HEK293 (cell line): ENCODE data around the gene SUCO.

ENCODE experiments used
- CTCF ChIA-PET: fragments of 350-600 bp; formaldehyde crosslinking; extraction: SDS; loops from one replicate; lab custom pipeline; 2021; ENCODE audit warnings: antibody characterized with exemption; lab: Yijun Ruan, JAX
- POLR2A ChIA-PET: fragments of 300-600 bp; formaldehyde crosslinking; extraction: SDS; loops from one replicate; lab custom pipeline; 2020; ENCODE audit warnings: antibody characterized with exemption, inconsistent platforms; lab: Yijun Ruan, JAX
- H3K27ac ChIP-seq: fragments of 200-500 bp; sonication (Bioruptor generic); 2 replicates; pipeline ENCODE4 v1.5.1; 2014; ENCODE audit warnings: low read depth, low read length, control low read depth, inconsistent platforms; ENCODE audit errors: extremely low read depth
- H3K36me3 ChIP-seq, 2 experiments: fragments of 200-500 bp in 1 of 2; sonication (Bioruptor generic) in 1 of 2; 1 replicate in 1 of 2; 2 replicates in 1 of 2; pipeline ENCODE4 v1.5.1; 2014 to 2017; ENCODE audit warnings: inconsistent platforms in 2 of 2, low read length in 2 of 2; ENCODE audit not compliant: control insufficient read depth in 2 of 2, insufficient read depth in 1 of 2
- H3K4me1 ChIP-seq: fragments of 200-500 bp; sonication (Bioruptor generic); 2 replicates; pipeline ENCODE4 v1.5.1; 2014; ENCODE audit warnings: mild to moderate bottlenecking, low read length, inconsistent platforms; ENCODE audit not compliant: control insufficient read depth, insufficient read depth
- H3K4me3 ChIP-seq: 2 replicates; pipeline ENCODE4 v1.5.1; 2011; ENCODE audit warnings: low read depth, mild to moderate bottlenecking, control low read depth, low read length, moderate library complexity
- H3K9me3 ChIP-seq: fragments of 200-500 bp; sonication (Bioruptor generic); 2 replicates; pipeline ENCODE4 v1.5.1; 2014; ENCODE audit warnings: low read depth, low read length, inconsistent platforms; ENCODE audit not compliant: control insufficient read depth, insufficient read depth
- EGR2 ChIP-seq: fragments of 450-650 bp; formaldehyde crosslinking; IDR thresholded peaks from 2 replicates; pipeline ENCODE4 v1.5.1; 2016; ENCODE audit warnings: low read depth, missing biosample characterization, missing genetic modification characterization
- HOXC10 ChIP-seq: sonication (generic); formaldehyde crosslinking; IDR thresholded peaks from 2 replicates; pipeline ENCODE4 v1.8.1; 2023; ENCODE audit warnings: mild to moderate bottlenecking, missing genetic modification reagents
- OVOL3 ChIP-seq: fragments of 450-650 bp; formaldehyde crosslinking; IDR thresholded peaks from 2 replicates; pipeline ENCODE4 v1.5.1; 2016; ENCODE audit warnings: missing biosample characterization, missing genetic modification characterization
- WT1 ChIP-seq: fragments of 450-650 bp; formaldehyde crosslinking; IDR thresholded peaks from 2 replicates; pipeline ENCODE4 v1.5.1; 2016; ENCODE audit warnings: missing biosample characterization, missing genetic modification characterization
- ZFHX2 ChIP-seq: fragments of 450-650 bp; formaldehyde crosslinking; conservative IDR thresholded peaks from 2 replicates; pipeline ENCODE4 v1.5.1; 2016; ENCODE audit warnings: missing biosample characterization, missing genetic modification characterization
- ZNF140 ChIP-seq: fragments of 450-650 bp; formaldehyde crosslinking; IDR thresholded peaks from 2 replicates; pipeline ENCODE4 v1.5.1; 2016; ENCODE audit warnings: missing biosample characterization, missing genetic modification characterization
- ZNF24 ChIP-seq: fragments of 450-650 bp; formaldehyde crosslinking; IDR thresholded peaks from 2 replicates; pipeline ENCODE4 v1.5.1; 2016; ENCODE audit warnings: missing biosample characterization, missing genetic modification characterization
- ZNF292 ChIP-seq: fragments of 450-650 bp; formaldehyde crosslinking; IDR thresholded peaks from 2 replicates; pipeline ENCODE4 v1.5.1; 2016; ENCODE audit warnings: low read depth, missing biosample characterization, missing genetic modification characterization, borderline replicate concordance
- ZNF391 ChIP-seq: fragments of 450-650 bp; formaldehyde crosslinking; IDR thresholded peaks from 2 replicates; pipeline ENCODE4 v1.5.1; 2016; ENCODE audit warnings: low read depth, missing biosample characterization, missing genetic modification characterization, borderline replicate concordance
- ZNF510 ChIP-seq: fragments of 450-650 bp; formaldehyde crosslinking; IDR thresholded peaks from 2 replicates; pipeline ENCODE4 v1.5.1; 2018; ENCODE audit warnings: mild to moderate bottlenecking, missing genetic modification characterization, missing biosample characterization; ENCODE audit not compliant: insufficient replicate concordance
- ZNF514 ChIP-seq: fragments of 450-650 bp; formaldehyde crosslinking; IDR thresholded peaks from 2 replicates; pipeline ENCODE4 v1.5.1; 2016; ENCODE audit warnings: missing biosample characterization, missing genetic modification characterization
- ZNF548 ChIP-seq: fragments of 450-650 bp; formaldehyde crosslinking; IDR thresholded peaks from 2 replicates; pipeline ENCODE4 v1.5.1; 2016; ENCODE audit warnings: missing biosample characterization, missing genetic modification characterization
- ZNF560 ChIP-seq: fragments of 450-650 bp; formaldehyde crosslinking; IDR thresholded peaks from 2 replicates; pipeline ENCODE4 v1.5.1; 2017; ENCODE audit warnings: missing biosample characterization, missing genetic modification characterization, borderline replicate concordance
- ZNF571 ChIP-seq: fragments of 450-650 bp; formaldehyde crosslinking; IDR thresholded peaks from 2 replicates; pipeline ENCODE4 v1.5.0; 2017; ENCODE audit warnings: missing biosample characterization, missing genetic modification characterization
- ZNF623 ChIP-seq: fragments of 450-650 bp; formaldehyde crosslinking; IDR thresholded peaks from 2 replicates; pipeline ENCODE4 v1.5.1; 2016; ENCODE audit warnings: missing biosample characterization, missing genetic modification characterization
- ZNF629 ChIP-seq: fragments of 450-650 bp; formaldehyde crosslinking; IDR thresholded peaks from 2 replicates; pipeline ENCODE4 v1.5.1; 2017; ENCODE audit warnings: missing biosample characterization, missing genetic modification characterization
- ZNF677 ChIP-seq: fragments of 450-650 bp; IDR thresholded peaks from 2 replicates; pipeline ENCODE4 v1.5.0; 2018; ENCODE audit warnings: missing biosample characterization, mild to moderate bottlenecking, missing genetic modification characterization, moderate library complexity
- ZNF768 ChIP-seq: fragments of 450-650 bp; formaldehyde crosslinking; IDR thresholded peaks from 2 replicates; pipeline ENCODE4 v1.5.1; 2018; ENCODE audit warnings: missing biosample characterization, mild to moderate bottlenecking, missing genetic modification characterization
- ZNF791 ChIP-seq: fragments of 450-650 bp; formaldehyde crosslinking; IDR thresholded peaks from 2 replicates; pipeline ENCODE4 v1.5.1; 2016; ENCODE audit warnings: missing biosample characterization, missing genetic modification characterization
- ZXDB ChIP-seq: fragments of 450-650 bp; formaldehyde crosslinking; IDR thresholded peaks from 2 replicates; pipeline ENCODE4 v1.5.1; 2016; ENCODE audit warnings: missing biosample characterization, missing genetic modification characterization
- TF ChIP-seq, protein P1 (sequence below): fragments of 450-650 bp; formaldehyde crosslinking; IDR thresholded peaks from 2 replicates; pipeline ENCODE4 v1.5.1; 2016; ENCODE audit warnings: missing biosample characterization, missing genetic modification characterization
- TF ChIP-seq, protein P2 (sequence below): fragments of 450-650 bp; formaldehyde crosslinking; IDR thresholded peaks from 2 replicates; pipeline ENCODE4 v1.5.1; 2017; ENCODE audit warnings: missing biosample characterization, mild to moderate bottlenecking, missing genetic modification characterization, moderate library complexity
- TF ChIP-seq, protein P3 (sequence below): fragments of 450-650 bp; formaldehyde crosslinking; IDR thresholded peaks from 2 replicates; pipeline ENCODE4 v1.5.1; 2016; ENCODE audit warnings: missing biosample characterization, missing genetic modification characterization
- TF ChIP-seq, protein P4 (sequence below): fragments of 450-650 bp; formaldehyde crosslinking; IDR thresholded peaks from 2 replicates; pipeline ENCODE4 v1.5.1; 2016; ENCODE audit warnings: missing biosample characterization, missing genetic modification characterization
- TF ChIP-seq, protein P5 (sequence below): fragments of 450-650 bp; formaldehyde crosslinking; IDR thresholded peaks from 2 replicates; pipeline ENCODE4 v1.5.1; 2016; ENCODE audit warnings: missing biosample characterization, missing genetic modification characterization
- TF ChIP-seq, protein P6 (sequence below): fragments of 450-650 bp; formaldehyde crosslinking; IDR thresholded peaks from 2 replicates; pipeline ENCODE4 v1.5.1; 2016; ENCODE audit warnings: missing biosample characterization, missing genetic modification characterization, borderline replicate concordance

Gene SUCO

DNA sequence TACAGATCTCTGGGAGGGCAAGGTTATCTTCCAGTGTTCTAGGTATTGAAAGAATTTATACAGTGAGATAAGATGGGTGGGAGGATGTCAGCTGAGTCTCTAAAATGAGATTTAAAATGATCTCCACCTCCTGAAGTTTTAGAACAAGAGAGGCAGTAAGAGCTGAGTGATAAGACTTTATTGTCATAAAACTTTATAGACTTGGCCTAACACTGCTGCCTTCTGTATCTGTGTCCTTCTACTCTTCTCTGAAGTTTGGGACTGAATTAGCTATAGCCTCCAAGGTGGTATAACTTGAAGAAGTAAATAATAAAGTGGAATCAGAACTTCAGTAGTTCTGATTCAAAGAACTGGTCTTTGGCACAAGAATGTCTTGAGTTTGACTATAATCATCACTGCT lies 48.3 kb downstream of the SUCO start (continued):
- TF ChIP-seq, protein P1, sequence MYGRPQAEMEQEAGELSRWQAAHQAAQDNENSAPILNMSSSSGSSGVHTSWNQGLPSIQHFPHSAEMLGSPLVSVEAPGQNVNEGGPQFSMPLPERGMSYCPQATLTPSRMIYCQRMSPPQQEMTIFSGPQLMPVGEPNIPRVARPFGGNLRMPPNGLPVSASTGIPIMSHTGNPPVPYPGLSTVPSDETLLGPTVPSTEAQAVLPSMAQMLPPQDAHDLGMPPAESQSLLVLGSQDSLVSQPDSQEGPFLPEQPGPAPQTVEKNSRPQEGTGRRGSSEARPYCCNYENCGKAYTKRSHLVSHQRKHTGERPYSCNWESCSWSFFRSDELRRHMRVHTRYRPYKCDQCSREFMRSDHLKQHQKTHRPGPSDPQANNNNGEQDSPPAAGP (tag by site-specific recombination) = no peak
- no peak for TF ChIP-seq ZNF391 (tag by site-specific recombination)
- no peak for TF ChIP-seq HOXC10 (CRISPR knock-in tag)
- no peak for TF ChIP-seq ZNF623 (tag by site-specific recombination)
- TF ChIP-seq, protein P2, sequence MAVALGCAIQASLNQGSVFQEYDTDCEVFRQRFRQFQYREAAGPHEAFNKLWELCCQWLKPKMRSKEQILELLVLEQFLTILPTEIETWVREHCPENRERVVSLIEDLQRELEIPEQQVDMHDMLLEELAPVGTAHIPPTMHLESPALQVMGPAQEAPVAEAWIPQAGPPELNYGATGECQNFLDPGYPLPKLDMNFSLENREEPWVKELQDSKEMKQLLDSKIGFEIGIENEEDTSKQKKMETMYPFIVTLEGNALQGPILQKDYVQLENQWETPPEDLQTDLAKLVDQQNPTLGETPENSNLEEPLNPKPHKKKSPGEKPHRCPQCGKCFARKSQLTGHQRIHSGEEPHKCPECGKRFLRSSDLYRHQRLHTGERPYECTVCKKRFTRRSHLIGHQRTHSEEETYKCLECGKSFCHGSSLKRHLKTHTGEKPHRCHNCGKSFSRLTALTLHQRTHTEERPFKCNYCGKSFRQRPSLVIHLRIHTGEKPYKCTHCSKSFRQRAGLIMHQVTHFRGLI (tag by site-specific recombination) = no peak
- TF ChIP-seq ZNF24 (tag by site-specific recombination) = no peak
- no peak for TF ChIP-seq WT1 (tag by site-specific recombination)
- TF ChIP-seq, protein P3, sequence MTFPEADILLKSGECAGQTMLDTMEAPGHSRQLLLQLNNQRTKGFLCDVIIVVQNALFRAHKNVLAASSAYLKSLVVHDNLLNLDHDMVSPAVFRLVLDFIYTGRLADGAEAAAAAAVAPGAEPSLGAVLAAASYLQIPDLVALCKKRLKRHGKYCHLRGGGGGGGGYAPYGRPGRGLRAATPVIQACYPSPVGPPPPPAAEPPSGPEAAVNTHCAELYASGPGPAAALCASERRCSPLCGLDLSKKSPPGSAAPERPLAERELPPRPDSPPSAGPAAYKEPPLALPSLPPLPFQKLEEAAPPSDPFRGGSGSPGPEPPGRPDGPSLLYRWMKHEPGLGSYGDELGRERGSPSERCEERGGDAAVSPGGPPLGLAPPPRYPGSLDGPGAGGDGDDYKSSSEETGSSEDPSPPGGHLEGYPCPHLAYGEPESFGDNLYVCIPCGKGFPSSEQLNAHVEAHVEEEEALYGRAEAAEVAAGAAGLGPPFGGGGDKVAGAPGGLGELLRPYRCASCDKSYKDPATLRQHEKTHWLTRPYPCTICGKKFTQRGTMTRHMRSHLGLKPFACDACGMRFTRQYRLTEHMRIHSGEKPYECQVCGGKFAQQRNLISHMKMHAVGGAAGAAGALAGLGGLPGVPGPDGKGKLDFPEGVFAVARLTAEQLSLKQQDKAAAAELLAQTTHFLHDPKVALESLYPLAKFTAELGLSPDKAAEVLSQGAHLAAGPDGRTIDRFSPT (tag by site-specific recombination) = no peak
- TF ChIP-seq ZNF677 (tag by site-specific recombination) = no peak
- TF ChIP-seq, all 188 proteins: peak for 0

DNA sequence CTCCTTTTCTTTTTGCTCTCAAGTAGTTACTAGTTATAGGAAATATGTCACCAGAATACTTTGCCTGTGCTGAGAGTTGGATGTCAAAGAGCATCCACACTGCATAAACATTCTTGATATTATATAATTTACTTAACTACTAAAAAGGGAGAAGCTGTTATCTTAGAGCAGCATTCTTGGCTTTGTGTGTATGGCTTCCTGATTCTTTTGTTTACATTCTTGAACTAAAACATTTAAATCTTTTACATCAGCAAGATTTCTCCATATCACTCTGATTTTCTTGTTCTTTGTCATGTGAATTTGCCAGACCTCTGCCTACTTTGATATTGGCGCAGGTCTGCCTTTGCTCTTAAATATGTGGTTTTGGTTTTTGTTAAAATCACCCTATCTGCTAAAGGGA lies 48.8 kb downstream of the SUCO start:
- Histone ChIP-seq H3K4me1 (no peaks in the 10 kb centered on the region), H3K36me3 (peaks cover 0 to 10% of the 10 kb centered on the region in 2 experiments; a peak in 2 of 3 replicates), H3K27ac (no peak overlapping the region), H3K9me3 (no peaks in the 10 kb centered on the region), H3K4me3 (no peak overlapping the region)
- ChIA-PET POLR2A (no interaction called here), CTCF (interaction anchor here (1.2 kb wide), 1 partner anchor 28 kb away, joined by 3 read pairs; no protein-coding TSS in a partner anchor)
- TF ChIP-seq OVOL3 (tag by site-specific recombination) (no peak), ZNF768 (tag by site-specific recombination) (no peak), ZNF514 (tag by site-specific recombination) (no peak), ZNF791 (tag by site-specific recombination) (no peak), ZNF629 (tag by site-specific recombination) (no peak), ZNF548 (tag by site-specific recombination) (no peak), ZNF140 (tag by site-specific recombination) (no peak), ZFHX2 (tag by site-specific recombination) (no peak), ZNF292 (tag by site-specific recombination) (no peak), ZXDB (tag by site-specific recombination) (no peak), ZNF571 (tag by site-specific recombination) (no peak), ZNF560 (no peak), EGR2 (no peak), ZNF391 (tag by site-specific recombination) (no peak), ZNF510 (no peak)
- TF ChIP-seq, protein P4, sequence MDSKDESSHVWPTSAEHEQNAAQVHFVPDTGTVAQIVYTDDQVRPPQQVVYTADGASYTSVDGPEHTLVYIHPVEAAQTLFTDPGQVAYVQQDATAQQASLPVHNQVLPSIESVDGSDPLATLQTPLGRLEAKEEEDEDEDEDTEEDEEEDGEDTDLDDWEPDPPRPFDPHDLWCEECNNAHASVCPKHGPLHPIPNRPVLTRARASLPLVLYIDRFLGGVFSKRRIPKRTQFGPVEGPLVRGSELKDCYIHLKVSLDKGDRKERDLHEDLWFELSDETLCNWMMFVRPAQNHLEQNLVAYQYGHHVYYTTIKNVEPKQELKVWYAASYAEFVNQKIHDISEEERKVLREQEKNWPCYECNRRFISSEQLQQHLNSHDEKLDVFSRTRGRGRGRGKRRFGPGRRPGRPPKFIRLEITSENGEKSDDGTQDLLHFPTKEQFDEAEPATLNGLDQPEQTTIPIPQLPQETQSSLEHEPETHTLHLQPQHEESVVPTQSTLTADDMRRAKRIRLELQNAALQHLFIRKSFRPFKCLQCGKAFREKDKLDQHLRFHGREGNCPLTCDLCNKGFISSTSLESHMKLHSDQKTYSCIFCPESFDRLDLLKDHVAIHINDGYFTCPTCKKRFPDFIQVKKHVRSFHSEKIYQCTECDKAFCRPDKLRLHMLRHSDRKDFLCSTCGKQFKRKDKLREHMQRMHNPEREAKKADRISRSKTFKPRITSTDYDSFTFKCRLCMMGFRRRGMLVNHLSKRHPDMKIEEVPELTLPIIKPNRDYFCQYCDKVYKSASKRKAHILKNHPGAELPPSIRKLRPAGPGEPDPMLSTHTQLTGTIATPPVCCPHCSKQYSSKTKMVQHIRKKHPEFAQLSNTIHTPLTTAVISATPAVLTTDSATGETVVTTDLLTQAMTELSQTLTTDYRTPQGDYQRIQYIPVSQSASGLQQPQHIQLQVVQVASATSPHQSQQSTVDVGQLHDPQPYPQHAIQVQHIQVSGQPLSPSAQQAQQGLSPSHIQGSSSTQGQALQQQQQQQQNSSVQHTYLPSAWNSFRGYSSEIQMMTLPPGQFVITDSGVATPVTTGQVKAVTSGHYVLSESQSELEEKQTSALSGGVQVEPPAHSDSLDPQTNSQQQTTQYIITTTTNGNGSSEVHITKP (tag by site-specific recombination) = no peak
- TF ChIP-seq, protein P5, sequence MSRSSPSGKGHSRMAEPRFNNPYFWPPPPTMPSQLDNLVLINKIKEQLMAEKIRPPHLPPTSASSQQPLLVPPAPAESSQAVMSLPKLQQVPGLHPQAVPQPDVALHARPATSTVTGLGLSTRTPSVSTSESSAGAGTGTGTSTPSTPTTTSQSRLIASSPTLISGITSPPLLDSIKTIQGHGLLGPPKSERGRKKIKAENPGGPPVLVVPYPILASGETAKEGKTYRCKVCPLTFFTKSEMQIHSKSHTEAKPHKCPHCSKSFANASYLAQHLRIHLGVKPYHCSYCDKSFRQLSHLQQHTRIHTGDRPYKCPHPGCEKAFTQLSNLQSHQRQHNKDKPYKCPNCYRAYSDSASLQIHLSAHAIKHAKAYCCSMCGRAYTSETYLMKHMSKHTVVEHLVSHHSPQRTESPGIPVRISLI (tag by site-specific recombination) = no peak
- TF ChIP-seq, protein P6, sequence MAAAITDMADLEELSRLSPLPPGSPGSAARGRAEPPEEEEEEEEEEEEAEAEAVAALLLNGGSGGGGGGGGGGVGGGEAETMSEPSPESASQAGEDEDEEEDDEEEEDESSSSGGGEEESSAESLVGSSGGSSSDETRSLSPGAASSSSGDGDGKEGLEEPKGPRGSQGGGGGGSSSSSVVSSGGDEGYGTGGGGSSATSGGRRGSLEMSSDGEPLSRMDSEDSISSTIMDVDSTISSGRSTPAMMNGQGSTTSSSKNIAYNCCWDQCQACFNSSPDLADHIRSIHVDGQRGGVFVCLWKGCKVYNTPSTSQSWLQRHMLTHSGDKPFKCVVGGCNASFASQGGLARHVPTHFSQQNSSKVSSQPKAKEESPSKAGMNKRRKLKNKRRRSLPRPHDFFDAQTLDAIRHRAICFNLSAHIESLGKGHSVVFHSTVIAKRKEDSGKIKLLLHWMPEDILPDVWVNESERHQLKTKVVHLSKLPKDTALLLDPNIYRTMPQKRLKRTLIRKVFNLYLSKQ = no peak
